ENCODE results near the gene CTIF. TPM values are rescaled to one million over a fixed set of nuclear protein-coding genes. Genes with fewer than 3 reads are reported as not detected.

Gene CTIF
- total RNA-seq, 1 donor from 2014 or later, result 26.4 TPM

DNA sequence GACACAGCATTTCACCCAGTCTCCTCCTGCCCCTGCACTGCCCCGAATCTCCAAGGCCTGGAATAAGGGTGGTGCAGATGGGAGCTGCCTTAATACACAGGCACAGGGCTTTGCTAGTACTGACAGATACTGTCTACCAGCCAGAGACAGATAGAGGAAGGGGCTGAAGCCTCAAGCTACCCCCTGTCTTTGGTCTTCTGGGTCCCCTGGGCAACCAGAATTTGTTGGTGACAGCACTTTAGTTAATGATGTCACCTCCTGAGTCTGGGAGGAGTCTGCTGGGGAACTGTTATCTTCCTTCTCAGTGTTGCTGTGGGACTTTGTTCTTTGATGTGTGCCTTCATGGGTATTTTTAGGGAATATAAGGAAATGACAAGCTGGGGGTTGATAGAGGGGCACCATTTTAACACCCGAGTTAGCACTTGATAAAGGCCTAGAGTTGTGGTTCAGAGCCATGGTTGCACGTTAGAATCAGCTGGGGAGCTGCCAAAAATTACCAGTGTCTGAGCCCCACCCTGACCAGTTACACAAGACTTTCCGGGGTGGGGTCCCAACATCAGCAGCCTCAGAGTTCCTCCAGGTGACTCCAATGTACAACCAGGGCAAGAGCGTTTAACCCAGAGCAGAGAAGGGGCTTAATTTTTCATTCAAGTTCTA lies 275.1 kb downstream of the CTIF start:
- TF ChIP-seq, protein P1, sequence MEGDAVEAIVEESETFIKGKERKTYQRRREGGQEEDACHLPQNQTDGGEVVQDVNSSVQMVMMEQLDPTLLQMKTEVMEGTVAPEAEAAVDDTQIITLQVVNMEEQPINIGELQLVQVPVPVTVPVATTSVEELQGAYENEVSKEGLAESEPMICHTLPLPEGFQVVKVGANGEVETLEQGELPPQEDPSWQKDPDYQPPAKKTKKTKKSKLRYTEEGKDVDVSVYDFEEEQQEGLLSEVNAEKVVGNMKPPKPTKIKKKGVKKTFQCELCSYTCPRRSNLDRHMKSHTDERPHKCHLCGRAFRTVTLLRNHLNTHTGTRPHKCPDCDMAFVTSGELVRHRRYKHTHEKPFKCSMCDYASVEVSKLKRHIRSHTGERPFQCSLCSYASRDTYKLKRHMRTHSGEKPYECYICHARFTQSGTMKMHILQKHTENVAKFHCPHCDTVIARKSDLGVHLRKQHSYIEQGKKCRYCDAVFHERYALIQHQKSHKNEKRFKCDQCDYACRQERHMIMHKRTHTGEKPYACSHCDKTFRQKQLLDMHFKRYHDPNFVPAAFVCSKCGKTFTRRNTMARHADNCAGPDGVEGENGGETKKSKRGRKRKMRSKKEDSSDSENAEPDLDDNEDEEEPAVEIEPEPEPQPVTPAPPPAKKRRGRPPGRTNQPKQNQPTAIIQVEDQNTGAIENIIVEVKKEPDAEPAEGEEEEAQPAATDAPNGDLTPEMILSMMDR (IDR thresholded peaks at IDR 0.05; ENCODE audit: unreplicated experiment), result no peak
- Mint-ChIP-seq H3K36me3 (ENCODE audit: insufficient read depth) (peaks cover 2% of the 10 kb centered on the region), H3K4me1 (ENCODE audit: low read depth) (no peaks in the 10 kb centered on the region), H3K27ac (no peak overlapping the region), H3K9me3 (ENCODE audit: low read depth) (no peaks in the 10 kb centered on the region), H3K4me3 (ENCODE audit: low read depth) (no peak overlapping the region), H3K27me3 (no peaks in the 10 kb centered on the region)
- no peak for DNase-seq (ENCODE audit: low spot score, unreplicated experiment)

DNA sequence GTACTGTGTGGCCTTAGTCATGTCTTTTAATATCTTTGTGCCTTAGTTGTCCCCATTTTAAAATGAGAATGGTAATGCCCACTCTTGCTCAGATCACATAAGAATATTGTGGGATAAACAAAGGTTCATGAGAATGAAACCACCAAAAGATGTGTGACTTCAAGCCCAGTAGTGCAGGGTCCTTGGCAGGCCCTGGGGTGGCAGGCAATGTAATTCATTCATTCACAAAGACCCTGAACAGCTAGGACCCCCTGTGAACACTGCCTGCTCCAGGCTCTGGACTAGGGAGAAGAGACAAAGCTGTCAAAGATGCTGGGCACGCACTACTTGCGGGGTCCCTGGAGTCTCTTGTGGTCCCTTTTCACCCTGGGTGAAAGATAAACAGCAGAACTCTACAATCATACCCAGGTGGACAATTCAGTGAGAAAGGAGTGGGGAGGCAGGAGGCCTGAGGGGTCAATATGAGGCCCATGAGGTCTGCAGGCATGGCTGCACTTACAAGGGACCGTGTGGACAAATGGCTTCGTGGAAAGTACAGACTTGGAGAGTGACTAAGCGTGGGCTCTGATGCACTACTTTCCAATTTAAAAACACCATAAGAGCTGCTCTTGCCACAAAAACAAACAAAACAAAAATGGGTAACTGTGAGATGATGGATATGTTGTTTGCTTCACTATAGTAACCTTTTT lies 275.8 kb downstream of the CTIF start:
- H3K36me3 Mint-ChIP-seq (ENCODE audit: insufficient read depth), result peaks cover 2% of the 10 kb centered on the region
- TF ChIP-seq, protein P1 (IDR thresholded peaks at IDR 0.05; ENCODE audit: unreplicated experiment), result no peak
- H3K9me3 Mint-ChIP-seq (ENCODE audit: low read depth), result no peaks in the 10 kb centered on the region
- no peaks in the 10 kb centered on the region for H3K27me3 Mint-ChIP-seq
- DNase-seq (ENCODE audit: low spot score, unreplicated experiment), result no peak
- no peak overlapping the region for H3K4me3 Mint-ChIP-seq (ENCODE audit: low read depth)
- H3K4me1 Mint-ChIP-seq (ENCODE audit: low read depth), result no peaks in the 10 kb centered on the region
- H3K27ac Mint-ChIP-seq, result no peak overlapping the region

DNA sequence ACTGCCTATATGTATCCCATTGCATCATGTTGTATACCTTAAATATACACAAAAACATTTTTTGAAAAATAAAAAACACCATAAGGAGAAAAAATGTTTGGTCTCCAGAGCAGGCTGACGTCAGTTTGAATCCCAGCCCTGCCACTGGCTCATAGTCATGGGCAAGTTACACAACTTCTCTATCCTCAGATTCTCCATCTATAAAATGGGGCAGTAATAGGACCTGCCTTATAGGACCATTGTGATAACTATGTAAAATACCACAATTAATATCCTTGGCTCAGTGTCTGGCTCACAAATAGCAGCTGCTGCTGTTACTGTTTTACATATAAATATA lies 276.3 kb downstream of the CTIF start:
- H3K27ac Mint-ChIP-seq, result no peak overlapping the region
- no peaks in the 10 kb centered on the region for H3K9me3 Mint-ChIP-seq (ENCODE audit: low read depth)
- no peaks in the 10 kb centered on the region for H3K27me3 Mint-ChIP-seq
- H3K4me1 Mint-ChIP-seq (ENCODE audit: low read depth), result no peaks in the 10 kb centered on the region
- peaks cover 2% of the 10 kb centered on the region for H3K36me3 Mint-ChIP-seq (ENCODE audit: insufficient read depth)
- DNase-seq (ENCODE audit: low spot score, unreplicated experiment), result no peak
- no peak overlapping the region for H3K4me3 Mint-ChIP-seq (ENCODE audit: low read depth)
- TF ChIP-seq, protein P1 (IDR thresholded peaks at IDR 0.05; ENCODE audit: unreplicated experiment), result no peak

DNA sequence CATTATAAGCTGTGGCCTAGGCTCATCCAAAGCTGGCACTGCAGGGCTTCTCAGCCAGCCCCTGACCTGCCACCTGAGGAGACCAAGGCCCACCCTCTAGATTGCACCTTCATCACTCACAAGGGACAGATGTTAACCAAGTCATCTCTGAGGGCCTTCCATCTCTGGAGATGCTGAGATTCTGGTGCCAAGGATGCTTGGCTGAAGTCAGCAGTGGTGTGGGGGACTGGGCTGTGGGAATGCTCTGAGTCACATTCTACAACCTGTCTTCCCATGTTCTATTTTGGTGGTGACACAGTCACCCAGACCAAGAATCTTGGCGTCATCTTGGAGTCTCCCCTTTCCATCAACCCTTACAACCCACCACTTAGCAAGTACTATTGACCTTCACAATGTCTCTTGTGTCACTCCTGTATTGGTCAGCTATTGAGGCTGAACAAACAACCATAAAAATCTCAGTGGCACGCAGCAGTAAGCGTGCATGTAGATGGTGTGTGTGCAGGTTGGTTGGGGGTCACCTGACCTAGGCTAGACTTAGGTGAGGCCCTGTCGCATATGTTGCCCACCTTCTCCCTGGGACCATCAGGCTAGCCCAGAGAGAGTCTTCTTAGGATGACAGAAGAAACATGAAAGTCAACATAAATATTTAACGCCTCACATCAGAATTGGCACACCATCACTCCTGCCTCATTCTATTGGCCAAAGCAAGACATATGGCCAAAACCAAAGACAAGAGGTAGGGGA lies 276.9 kb downstream of the CTIF start:
- TF ChIP-seq, protein P1 (IDR thresholded peaks at IDR 0.05; ENCODE audit: unreplicated experiment), result no peak
- H3K27ac Mint-ChIP-seq, result no peak overlapping the region

DNA sequence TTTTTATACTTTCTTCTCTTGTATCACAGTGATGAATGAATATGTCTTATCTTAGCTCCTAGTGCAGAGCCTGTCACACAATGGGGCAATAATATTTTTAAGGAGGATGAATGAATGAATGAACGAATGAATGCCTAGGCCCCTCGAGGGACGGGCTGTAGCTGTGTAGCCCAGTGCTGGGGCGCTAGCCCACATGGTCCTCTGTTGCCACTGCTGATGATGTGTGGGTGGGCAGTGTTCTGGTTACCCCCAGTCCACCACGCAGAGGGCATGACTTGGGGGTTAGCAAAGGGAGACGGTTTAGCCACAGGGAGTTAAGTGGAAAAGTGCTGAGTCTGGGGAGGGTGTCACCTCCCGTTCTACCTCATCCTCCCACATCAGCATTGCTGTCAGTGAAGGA lies 277.7 kb downstream of the CTIF start:
- Mint-ChIP-seq H3K4me3 (ENCODE audit: low read depth) (no peak overlapping the region), H3K36me3 (ENCODE audit: insufficient read depth) (peaks cover 2% of the 10 kb centered on the region), H3K27me3 (no peaks in the 10 kb centered on the region), H3K27ac (no peak overlapping the region), H3K4me1 (ENCODE audit: low read depth) (no peaks in the 10 kb centered on the region), H3K9me3 (ENCODE audit: low read depth) (no peaks in the 10 kb centered on the region)
- DNase-seq (ENCODE audit: low spot score, unreplicated experiment), result no peak
- TF ChIP-seq, protein P1 (IDR thresholded peaks at IDR 0.05; ENCODE audit: unreplicated experiment), result no peak

More for the DNA sequence above, 276.9 kb downstream of the CTIF start:
- DNase-seq (ENCODE audit: low spot score, unreplicated experiment), result no peak
- Mint-ChIP-seq H3K4me3 (ENCODE audit: low read depth) (no peak overlapping the region), H3K4me1 (ENCODE audit: low read depth) (no peaks in the 10 kb centered on the region), H3K36me3 (ENCODE audit: insufficient read depth) (peaks cover 2% of the 10 kb centered on the region), H3K9me3 (ENCODE audit: low read depth) (no peaks in the 10 kb centered on the region), H3K27me3 (no peaks in the 10 kb centered on the region)
